H1 (cell line): ENCODE data around the gene RAB4B. TPM values are rescaled to one million over a fixed set of nuclear protein-coding genes. Genes with fewer than 3 reads are reported as not detected.

ENCODE experiments used
- CTCF ChIA-PET: fragments of 300-600 bp; sonication (Branson Sonifier 250); formaldehyde crosslinking; loops from one replicate; lab custom pipeline; 2021; ENCODE audit not compliant: partially characterized antibody; lab: Charles Lee
- POLR2A ChIA-PET: fragments of 300-600 bp; sonication (Branson Sonifier 250); formaldehyde crosslinking; loops from one replicate; lab custom pipeline; 2021; ENCODE audit warnings: inconsistent platforms; ENCODE audit not compliant: partially characterized antibody; lab: Charles Lee
- DNase-seq, 2 experiments: peaks; one replicate each; pipeline versions ENCODE4 v3.0.0 to v3.0.0-alpha.2; 2010 to 2022; ENCODE audit warnings: low spot score in 2 of 2, low read depth in 1 of 2, mixed read lengths in 1 of 2
- FAIRE-seq: peaks from 2 replicates; lab custom pipeline; 2011; peaks lifted over from hg19 to GRCh38; lab: Jason Lieb, UNC
- H2AFZ ChIP-seq: 2 replicates; pipeline ENCODE4 v1.8.1; 2012; ENCODE audit warnings: low read length, inconsistent platforms
- H2AK5ac ChIP-seq: 2 replicates; pipeline ENCODE4 v1.6.1; 2013; ENCODE audit warnings: low read depth, low read length
- H2BK120ac ChIP-seq: replicated peaks from 2 replicates; pipeline ENCODE3; 2013; ENCODE audit warnings: low read depth, low read length, inconsistent platforms
- H2BK12ac ChIP-seq: 2 replicates; pipeline ENCODE4 v1.6.1; 2013; ENCODE audit warnings: low read depth, low read length
- H2BK15ac ChIP-seq: 2 replicates; pipeline ENCODE4 v1.6.1; 2013; ENCODE audit warnings: low read length
- H2BK20ac ChIP-seq: 2 replicates; pipeline ENCODE4 v1.6.1; 2013; ENCODE audit warnings: low read length
- H2BK5ac ChIP-seq: 2 replicates; pipeline ENCODE4 v1.6.1; 2013; ENCODE audit warnings: low read depth, low read length
- H3K14ac ChIP-seq: 2 replicates; pipeline ENCODE4 v1.6.1; 2013; ENCODE audit warnings: inconsistent platforms; ENCODE audit not compliant: insufficient read length
- H3K18ac ChIP-seq: 2 replicates; pipeline ENCODE4 v1.6.1; 2013; ENCODE audit warnings: low read length; ENCODE audit errors: extremely low read depth
- H3K23ac ChIP-seq: 2 replicates; pipeline ENCODE4 v1.6.1; 2013; ENCODE audit warnings: inconsistent platforms; ENCODE audit not compliant: insufficient read length
- H3K23me2 ChIP-seq: 2 replicates; pipeline ENCODE4 v1.6.1; 2013; ENCODE audit warnings: low read depth, low read length
- H3K27ac ChIP-seq: 2 replicates; pipeline ENCODE4 v1.6.1; 2011; ENCODE audit warnings: low read depth, low read length, inconsistent platforms
- H3K27me3 ChIP-seq, 4 experiments: replicated peaks in 1 of 4; 1 replicate in 1 of 4; 2 replicates in 3 of 4; pipeline versions ENCODE4 v1.6.1 to v1.8.1; 2011 to 2013; ENCODE audit warnings: low read length in 3 of 4, mild to moderate bottlenecking in 3 of 4, inconsistent platforms in 2 of 4, mixed read lengths in 2 of 4, moderate library complexity in 1 of 4; ENCODE audit not compliant: control insufficient read depth in 3 of 4, insufficient read depth in 3 of 4; ENCODE audit errors: extremely low read depth in 1 of 4
- H3K36me3 ChIP-seq, 4 experiments: 2 replicates each; pipeline versions ENCODE4 v1.6.1 to v1.8.1; 2011 to 2013; ENCODE audit warnings: mild to moderate bottlenecking in 4 of 4, low read length in 3 of 4, moderate library complexity in 2 of 4, control low read depth in 1 of 4, inconsistent platforms in 1 of 4; ENCODE audit not compliant: insufficient read depth in 4 of 4, control insufficient read depth in 2 of 4
- H3K4ac ChIP-seq: replicated peaks from 2 replicates; pipeline ENCODE3; 2013; ENCODE audit warnings: low read length, low read depth, mixed read lengths, inconsistent platforms; ENCODE audit not compliant: insufficient read length
- H3K4me1 ChIP-seq, 4 experiments: replicated peaks in 1 of 4; 1 replicate in 1 of 4; 2 replicates in 3 of 4; pipeline versions ENCODE4 v1.6.1 to v1.8.1; 2011 to 2013; ENCODE audit warnings: low read length in 3 of 4, inconsistent platforms in 2 of 4, mixed read lengths in 1 of 4; ENCODE audit not compliant: insufficient read depth in 4 of 4, control insufficient read depth in 3 of 4
- H3K4me2 ChIP-seq, 2 experiments: 2 replicates each; pipeline versions ENCODE4 v1.6.1 to v1.8.1; 2011 to 2013; ENCODE audit warnings: low read depth in 2 of 2, low read length in 2 of 2, control low read depth in 1 of 2, inconsistent platforms in 1 of 2, mild to moderate bottlenecking in 1 of 2; ENCODE audit not compliant: insufficient read depth in 1 of 2
- H3K4me3 ChIP-seq, 4 experiments: fragments of 200-600, 300-600 bp in 1 of 4; sonication (generic), shearing (Covaris generic), sonication (Bioruptor Twin) in 1 of 4; 2 replicates each; pipeline versions ENCODE4 v1.5.1 to v1.8.1; 2011 to 2016; ENCODE audit warnings: low read length in 4 of 4, low read depth in 3 of 4, control low read depth in 2 of 4, inconsistent platforms in 2 of 4, mild to moderate bottlenecking in 2 of 4, mixed read lengths in 1 of 4, moderate library complexity in 1 of 4; ENCODE audit not compliant: insufficient read depth in 2 of 4; ENCODE audit errors: extremely low read depth in 1 of 4
- H3K56ac ChIP-seq: replicated peaks from 2 replicates; pipeline ENCODE3; 2013; ENCODE audit warnings: low read depth, mild to moderate bottlenecking, mixed read lengths, low read length, inconsistent platforms; ENCODE audit not compliant: insufficient read length
- H3K79me1 ChIP-seq: 2 replicates; pipeline ENCODE4 v1.6.1; 2013; ENCODE audit warnings: low read depth, low read length, control low read depth
- H3K79me2 ChIP-seq, 2 experiments: 2 replicates each; pipeline versions ENCODE4 v1.6.1 to v1.8.1; 2012 to 2013; ENCODE audit warnings: low read length in 2 of 2, mild to moderate bottlenecking in 2 of 2, inconsistent platforms in 1 of 2; ENCODE audit not compliant: insufficient read depth in 2 of 2, control insufficient read depth in 1 of 2
- H3K9ac ChIP-seq, 4 experiments: replicated peaks in 1 of 4; 1 replicate in 1 of 4; 2 replicates in 3 of 4; pipeline versions ENCODE4 v1.6.1 to v1.8.1; 2011 to 2013; ENCODE audit warnings: low read depth in 3 of 4, low read length in 3 of 4, control low read depth in 2 of 4, mild to moderate bottlenecking in 2 of 4, moderate library complexity in 2 of 4, inconsistent platforms in 1 of 4; ENCODE audit errors: extremely low read depth in 1 of 4
- H3K9me3 ChIP-seq, 2 experiments: 2 replicates each; pipeline versions ENCODE4 v1.6.1 to v1.8.1; 2012 to 2013; ENCODE audit warnings: mild to moderate bottlenecking in 2 of 2, moderate library complexity in 2 of 2, control low read depth in 1 of 2, inconsistent platforms in 1 of 2, low read depth in 1 of 2, low read length in 1 of 2, mixed read lengths in 1 of 2; ENCODE audit not compliant: insufficient read depth in 2 of 2
- H4K20me1 ChIP-seq, 2 experiments: replicated peaks in 1 of 2; 2 replicates each; pipeline versions ENCODE3 to v1.8.1; 2011 to 2013; ENCODE audit warnings: inconsistent platforms in 2 of 2, low read length in 2 of 2, mild to moderate bottlenecking in 1 of 2; ENCODE audit not compliant: insufficient read depth in 2 of 2, control insufficient read depth in 1 of 2
- H4K5ac ChIP-seq: 2 replicates; pipeline ENCODE4 v1.6.1; 2013; ENCODE audit warnings: low read length, low read depth, mixed read lengths, inconsistent platforms; ENCODE audit not compliant: insufficient read length
- H4K8ac ChIP-seq: 2 replicates; pipeline ENCODE4 v1.8.0; 2013; ENCODE audit warnings: mild to moderate bottlenecking, moderate library complexity, low read length, inconsistent platforms; ENCODE audit not compliant: insufficient read depth; ENCODE audit errors: extremely low read depth
- H4K91ac ChIP-seq: replicated peaks from 2 replicates; pipeline ENCODE3; 2013; ENCODE audit warnings: low read length, mixed read lengths, inconsistent platforms; ENCODE audit not compliant: insufficient read length
- E2F6 ChIP-seq: IDR thresholded peaks from 2 replicates; pipeline ENCODE4 v1.6.1; 2012; ENCODE audit warnings: inconsistent platforms
- KDM4A ChIP-seq: IDR thresholded peaks from one replicate; pipeline ENCODE4 v1.7.1; 2012; ENCODE audit warnings: low read depth, mild to moderate bottlenecking, moderate library complexity, low read length, inconsistent platforms; ENCODE audit not compliant: severe bottlenecking
- RFX5 ChIP-seq: IDR thresholded peaks from 2 replicates; pipeline ENCODE4 v1.6.1; 2011; ENCODE audit warnings: low read depth, low read length, improper control_type of control experiment, borderline replicate concordance
- WGBS, 2 experiments: shearing (Covaris generic) in 1 of 2; methylation state at CpG; one replicate each; pipeline versions ENCODE4 v1.1.6 to v1.1.7; 2013 to 2015; ENCODE audit warnings: low lambda C conversion rate in 2 of 2, mixed read lengths in 2 of 2, inconsistent platforms in 1 of 2, low coverage in 1 of 2, missing lambda C conversion rate in 1 of 2; ENCODE audit not compliant: insufficient replicate concordance in 2 of 2, insufficient coverage in 1 of 2, insufficient read length in 1 of 2; ENCODE audit errors: extremely low coverage in 1 of 2, missing lambda C conversion rate in 1 of 2; 5-methylcytosine and 5-hydroxymethylcytosine counted together
- polyA plus RNA-seq, 7 experiments: library from polyadenylated mRNA; depleted of rRNA in 3 of 7; stranded (reverse) in 5 of 7; unstranded in 2 of 7; fragments of >200 nt in 5 of 7; fragments of 200-250 nt in 2 of 7; gene quantifications; 1 replicate in 5 of 7; 2 replicates in 1 of 7; 4 replicates in 1 of 7; pipeline versions ENCODE4 v1.2.1 to v1.2.3, GENCODE V29; 2011 to 2013; ENCODE audit warnings: missing spikeins in 2 of 7, mixed read lengths in 2 of 7
- total RNA-seq: library from RNA; stranded (reverse); fragmentation: NEBNext Ultra II Directional; extraction: Animal tissue kit (Norgen Biotek cat#: 25700); gene quantifications from 2 replicates; pipeline ENCODE4 v1.2.1, GENCODE V29; 2021
- TF ChIP-seq, protein P1 (sequence below), 3 experiments: IDR thresholded peaks; 1 replicate in 2 of 3; 2 replicates in 1 of 3; pipeline versions ENCODE4 v1.5.1 to v1.6.1; 2011; ENCODE audit warnings: low read length in 3 of 3, mild to moderate bottlenecking in 3 of 3, inconsistent platforms in 2 of 3, low read depth in 1 of 3, moderate library complexity in 1 of 3; ENCODE audit not compliant: insufficient read depth in 1 of 3; ENCODE audit errors: control extremely low read depth in 1 of 3
- TF ChIP-seq, protein P2 (sequence below): IDR thresholded peaks from 2 replicates; pipeline ENCODE4 v1.6.1; 2012; ENCODE audit warnings: low read length, inconsistent platforms

RAB4B gene
- total and polyA plus RNA-seq, 2 of the 8 experiments (the other 6 are each of a cell fraction or from before 2014, with no cell fraction given), result 15.9 to 28.6 TPM

DNA sequence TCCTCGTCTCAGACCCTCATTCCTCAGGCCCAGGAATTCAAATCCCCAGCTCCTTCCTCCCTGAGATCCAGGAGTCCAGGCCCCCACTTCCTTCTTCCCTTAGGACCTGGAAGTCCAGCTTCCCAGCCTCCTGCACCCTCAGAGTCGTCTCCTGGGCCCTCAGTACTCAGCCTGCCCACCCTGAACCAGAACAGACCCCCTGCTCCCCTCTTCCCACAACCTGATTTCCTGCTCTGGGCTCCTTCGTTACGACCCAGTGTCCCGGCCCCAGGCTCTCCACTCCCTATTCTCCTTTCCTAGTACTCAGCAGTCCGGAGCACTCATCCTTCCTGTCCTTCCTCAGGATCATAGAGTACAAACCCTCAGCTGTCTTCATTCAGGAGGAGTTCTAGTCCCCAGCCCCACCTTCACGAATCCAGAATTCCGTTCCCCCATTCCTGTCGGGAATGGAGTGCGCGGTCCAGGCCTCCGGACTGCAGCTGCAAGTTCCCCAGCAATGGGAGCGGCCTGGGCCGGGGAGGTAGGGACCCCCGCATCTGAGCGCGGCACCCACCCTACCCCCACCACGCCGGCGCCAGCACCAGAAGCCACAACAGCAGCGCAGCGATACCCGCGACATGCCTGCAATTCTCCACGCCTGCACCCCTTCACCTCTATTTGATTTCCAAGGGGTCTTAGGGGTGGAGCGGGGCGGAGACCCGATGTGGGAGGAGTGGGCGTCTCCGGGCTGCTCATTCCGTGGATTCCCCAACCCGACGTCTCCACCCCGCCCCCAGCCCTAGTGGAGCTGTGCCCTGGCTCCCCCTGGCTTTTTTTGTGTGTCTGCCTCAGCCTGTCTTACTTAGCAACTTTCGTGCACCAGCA is 33.7 kb downstream of the RAB4B start:
- H3K56ac ChIP-seq, result no peak overlapping the region
- H3K79me2 ChIP-seq, result peaks cover 0 to 15% of the 10 kb centered on the region in 2 experiments; a peak in 1 of 4 replicates
- no peak overlapping the region for H2AK5ac ChIP-seq
- H3K18ac ChIP-seq, result peak overlapping the region; percentile 13; the same call in 1 of the 2 replicates
- H2BK12ac ChIP-seq, result no peak overlapping the region
- H3K27ac ChIP-seq, result no peak overlapping the region
- ChIA-PET CTCF (no interaction called here), POLR2A (interaction anchor here (0.6 to 2.1 kb wide), 8 partner anchors 9 to 415 kb away, joined by 3 to 11 read pairs (median 4); partner anchors contain the start of genes EGLN2 and RAB4B)
- H3K4me2 ChIP-seq, result peak overlapping the region; percentile 86 to 94
- 8% methylated on average over 20 of the region's 35 CpGs; no CpG with 5 or more reads in 1 of the 2 experiments for WGBS, 2 experiments
- H4K5ac ChIP-seq, result no peak overlapping the region
- H4K91ac ChIP-seq, result no peak overlapping the region
- no peak for FAIRE-seq
- H2BK120ac ChIP-seq, result no peak overlapping the region
- no peak overlapping the region for H2BK15ac ChIP-seq
- H3K14ac ChIP-seq, result no peak overlapping the region
- H2AFZ ChIP-seq, result no peak overlapping the region; the same call in 1 of the 2 replicates
- no peak overlapping the region for H3K4ac ChIP-seq
- peak overlapping the region in 1 of 4 experiments; percentile 39; a peak in 3 of 7 replicates for H3K9ac ChIP-seq
- no peak overlapping the region for H2BK5ac ChIP-seq
- peaks cover 0 to 3% (median 0%) of the 10 kb centered on the region in 4 experiments; a peak in 2 of 7 replicates for H3K27me3 ChIP-seq
- no peak overlapping the region for H3K23ac ChIP-seq
- peaks cover 3 to 18% (median 13%) of the 10 kb centered on the region in 4 experiments; a peak in 6 of 8 replicates for H3K36me3 ChIP-seq
- H4K20me1 ChIP-seq, result peaks cover 15 to 19% of the 10 kb centered on the region in 2 experiments
- peaks cover 4% of the 10 kb centered on the region; the same call in 1 of the 2 replicates for H3K79me1 ChIP-seq
- H3K4me3 ChIP-seq, result peak overlapping the region; percentile 16 to 65 (median 40)
- no peak overlapping the region for H2BK20ac ChIP-seq
- no peak for DNase-seq
- peaks cover 12% of the 10 kb centered on the region; the same call in 1 of the 2 replicates for H3K23me2 ChIP-seq
- peaks cover 3 to 21% (median 10%) of the 10 kb centered on the region in 4 experiments for H3K4me1 ChIP-seq
- no peak overlapping the region for H4K8ac ChIP-seq
- no peaks in the 10 kb centered on the region for H3K9me3 ChIP-seq
- peak; percentile 27 for TF ChIP-seq KDM4A
- TF ChIP-seq, protein P1, sequence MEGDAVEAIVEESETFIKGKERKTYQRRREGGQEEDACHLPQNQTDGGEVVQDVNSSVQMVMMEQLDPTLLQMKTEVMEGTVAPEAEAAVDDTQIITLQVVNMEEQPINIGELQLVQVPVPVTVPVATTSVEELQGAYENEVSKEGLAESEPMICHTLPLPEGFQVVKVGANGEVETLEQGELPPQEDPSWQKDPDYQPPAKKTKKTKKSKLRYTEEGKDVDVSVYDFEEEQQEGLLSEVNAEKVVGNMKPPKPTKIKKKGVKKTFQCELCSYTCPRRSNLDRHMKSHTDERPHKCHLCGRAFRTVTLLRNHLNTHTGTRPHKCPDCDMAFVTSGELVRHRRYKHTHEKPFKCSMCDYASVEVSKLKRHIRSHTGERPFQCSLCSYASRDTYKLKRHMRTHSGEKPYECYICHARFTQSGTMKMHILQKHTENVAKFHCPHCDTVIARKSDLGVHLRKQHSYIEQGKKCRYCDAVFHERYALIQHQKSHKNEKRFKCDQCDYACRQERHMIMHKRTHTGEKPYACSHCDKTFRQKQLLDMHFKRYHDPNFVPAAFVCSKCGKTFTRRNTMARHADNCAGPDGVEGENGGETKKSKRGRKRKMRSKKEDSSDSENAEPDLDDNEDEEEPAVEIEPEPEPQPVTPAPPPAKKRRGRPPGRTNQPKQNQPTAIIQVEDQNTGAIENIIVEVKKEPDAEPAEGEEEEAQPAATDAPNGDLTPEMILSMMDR (IDR thresholded peaks at IDR 0.05; ENCODE audit: control extremely low read depth in 1 of 3, insufficient read depth in 1 of 3, low read depth in 1 of 3, low read length in 3 of 3), result no peak
- TF ChIP-seq E2F6, result no peak
- TF ChIP-seq, protein P2, sequence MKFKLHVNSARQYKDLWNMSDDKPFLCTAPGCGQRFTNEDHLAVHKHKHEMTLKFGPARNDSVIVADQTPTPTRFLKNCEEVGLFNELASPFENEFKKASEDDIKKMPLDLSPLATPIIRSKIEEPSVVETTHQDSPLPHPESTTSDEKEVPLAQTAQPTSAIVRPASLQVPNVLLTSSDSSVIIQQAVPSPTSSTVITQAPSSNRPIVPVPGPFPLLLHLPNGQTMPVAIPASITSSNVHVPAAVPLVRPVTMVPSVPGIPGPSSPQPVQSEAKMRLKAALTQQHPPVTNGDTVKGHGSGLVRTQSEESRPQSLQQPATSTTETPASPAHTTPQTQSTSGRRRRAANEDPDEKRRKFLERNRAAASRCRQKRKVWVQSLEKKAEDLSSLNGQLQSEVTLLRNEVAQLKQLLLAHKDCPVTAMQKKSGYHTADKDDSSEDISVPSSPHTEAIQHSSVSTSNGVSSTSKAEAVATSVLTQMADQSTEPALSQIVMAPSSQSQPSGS, result no peak
- TF ChIP-seq RFX5, result no peak
